Gastroesophageal sphincter (tissue), 4 donors: ENCODE measurements around the gene NXPE4. TPM values are rescaled to one million over a fixed set of nuclear protein-coding genes. Genes with fewer than 3 reads are reported as not detected.

Experiments used
- ATAC-seq: fragments of 150-250 bp; one replicate; pipeline ENCODE4 v1.9.1; 2016; ENCODE audit warnings: mild to moderate bottlenecking, moderate library complexity
- H3K27ac ChIP-seq, 4 donors: fragments of 200-600 bp; sonication (generic) in 3 of 4; 1 replicate in 3 of 4; 2 replicates in 1 of 4; pipeline ENCODE4 v1.5.1; 2016 to 2019
- H3K27me3 ChIP-seq: fragments of 200-600 bp; sonication (generic); one replicate; pipeline ENCODE4 v1.5.1; 2019
- H3K36me3 ChIP-seq, 2 donors: fragments of 200-600 bp; sonication (generic); one replicate each; pipeline ENCODE4 v1.5.1; 2019; ENCODE audit warnings: control low read depth in 1 of 2
- H3K4me1 ChIP-seq, 3 donors: fragments of 200-600 bp; sonication (generic); 1 replicate in 2 of 3; 2 replicates in 1 of 3; pipeline ENCODE4 v1.5.1; 2016 to 2019; ENCODE audit warnings: control low read depth in 2 of 3
- H3K4me3 ChIP-seq, 2 donors: fragments of 200-600 bp; sonication (generic); one replicate each; pipeline ENCODE4 v1.5.1; 2019; ENCODE audit warnings: mild to moderate bottlenecking in 1 of 2, moderate library complexity in 1 of 2
- H3K9me3 ChIP-seq, 3 donors: fragments of 200-600 bp; sonication (generic); one replicate each; pipeline ENCODE4 v1.5.1; 2017 to 2019; ENCODE audit warnings: control low read depth in 2 of 3
- CTCF ChIP-seq, 4 experiments: fragments of 200-600 bp in 2 of 4; fragments of 450-650 bp in 2 of 4; sonication (generic) in 1 of 4; IDR thresholded peaks; one replicate each; pipeline ENCODE4 v1.5.1; 2017 to 2019; ENCODE audit warnings: antibody characterized with exemption in 4 of 4, mild to moderate bottlenecking in 2 of 4, moderate library complexity in 2 of 4
- EP300 ChIP-seq: sonication (generic); formaldehyde crosslinking; IDR thresholded peaks from one replicate; pipeline ENCODE4 v1.6.1; 2017; ENCODE audit warnings: antibody characterized with exemption, mild to moderate bottlenecking
- POLR2A ChIP-seq, 2 donors: fragments of 450-650 bp; IDR thresholded peaks; one replicate each; pipeline ENCODE4 v1.6.1; 2017; ENCODE audit warnings: antibody characterized with exemption in 2 of 2, mild to moderate bottlenecking in 2 of 2, moderate library complexity in 1 of 2
- POLR2AphosphoS5 ChIP-seq: sonication (generic); formaldehyde crosslinking; IDR thresholded peaks from one replicate; pipeline ENCODE4 v1.6.1; 2017; ENCODE audit warnings: antibody characterized with exemption
- WGBS, 2 donors: methylation state at CpG; one replicate each; pipeline ENCODE4 v1.1.5; 2018; ENCODE audit warnings: low coverage in 1 of 2; 5-methylcytosine and 5-hydroxymethylcytosine counted together
- total RNA-seq, 4 donors: library from RNA; depleted of rRNA; stranded (reverse); fragments of >200 nt; gene quantifications; one replicate each; pipeline ENCODE4 v1.1.0, GENCODE V29; 2016

NXPE4 gene
- total RNA-seq, 4 donors from 2014 or later = 0.13 to 0.17 TPM; not detected in 2

GRCh38 chr11:114594703-114595102 is 883 bp downstream of the NXPE4 start:
- no peak overlapping the region for H3K27ac ChIP-seq
- H3K9me3 ChIP-seq = peaks cover 0 to 2% (median 0%) of the 10 kb centered on the region in 3 donors
- no peak overlapping the region for H3K4me3 ChIP-seq
- H3K4me1 ChIP-seq = no peaks in the 10 kb centered on the region
- 66% methylated on average over 3 of the region's 3 CpGs for WGBS, 2 donors
- no peaks in the 10 kb centered on the region for H3K36me3 ChIP-seq
- no peak for ATAC-seq
- TF ChIP-seq EP300 = no peak
- TF ChIP-seq POLR2AphosphoS5 = no peak
- no peak for TF ChIP-seq CTCF (IDR thresholded peaks at IDR 0.05)
- no peak for TF ChIP-seq POLR2A (IDR thresholded peaks at IDR 0.05)
- no peaks in the 10 kb centered on the region for H3K27me3 ChIP-seq

- no peak for TF ChIP-seq POLR2AphosphoS5
- TF ChIP-seq EP300 = no peak
- TF ChIP-seq POLR2A (IDR thresholded peaks at IDR 0.05) = no peak
- TF ChIP-seq CTCF (IDR thresholded peaks at IDR 0.05) = no peak
- Histone ChIP-seq H3K9me3 (peaks cover 0 to 64% (median 3%) of the 10 kb centered on the region in 3 donors), H3K27ac (no peak overlapping the region), H3K4me3 (no peak overlapping the region), H3K27me3 (no peaks in the 10 kb centered on the region), H3K36me3 (no peaks in the 10 kb centered on the region), H3K4me1 (no peaks in the 10 kb centered on the region)
- 75 to 97% methylated on average over 3 of the region's 3 CpGs for WGBS, 2 donors
- no peak for ATAC-seq
Observed at GRCh38 chr11:114587398-114587953, 8.1 kb downstream of the NXPE4 start.

GRCh38 chr11:114586797-114587196 is 8.8 kb downstream of the NXPE4 start:
- H3K9me3 ChIP-seq = peaks cover 0 to 64% (median 3%) of the 10 kb centered on the region in 3 donors
- no peak overlapping the region for H3K27ac ChIP-seq
- 90 to 97% methylated on average over 4 to 5 of the region's 5 CpGs for WGBS, 2 donors
- H3K4me3 ChIP-seq = no peak overlapping the region
- TF ChIP-seq EP300 = no peak
- no peak for TF ChIP-seq POLR2AphosphoS5
- no peak for TF ChIP-seq POLR2A (IDR thresholded peaks at IDR 0.05)
- TF ChIP-seq CTCF (IDR thresholded peaks at IDR 0.05) = no peak
- no peaks in the 10 kb centered on the region for H3K27me3 ChIP-seq
- ATAC-seq = no peak
- H3K36me3 ChIP-seq = no peaks in the 10 kb centered on the region
- no peaks in the 10 kb centered on the region for H3K4me1 ChIP-seq

- no CpG with 5 or more reads among the region's 1 CpG for WGBS, 2 donors
- ATAC-seq = no peak
- H3K27ac ChIP-seq = no peak overlapping the region
Observed at GRCh38 chr11:114571712-114572111, 23.9 kb downstream of the NXPE4 start.

More at GRCh38 chr11:114571712-114572111, 23.9 kb downstream of the NXPE4 start:
- H3K27me3 ChIP-seq = no peaks in the 10 kb centered on the region
- TF ChIP-seq POLR2AphosphoS5 (no peak), POLR2A (IDR thresholded peaks at IDR 0.05) (no peak), CTCF (IDR thresholded peaks at IDR 0.05) (no peak), EP300 (no peak)
- H3K4me3 ChIP-seq = no peak overlapping the region
- H3K4me1 ChIP-seq = no peaks in the 10 kb centered on the region
- H3K36me3 ChIP-seq = no peaks in the 10 kb centered on the region
- H3K9me3 ChIP-seq = peaks cover 0 to 15% (median 0%) of the 10 kb centered on the region in 3 donors
